ENCODE results near the gene SIRT5. TPM values are rescaled to one million over a fixed set of nuclear protein-coding genes. Genes with fewer than 3 reads are reported as not detected.

The SIRT5 gene
- total and polyA plus RNA-seq, 2 experiments from 2014 or later = 9.8 to 13.1 TPM

GRCh38 chr6:13604546-13605416, 30.4 kb downstream of the SIRT5 start:
- Mint-ChIP-seq H3K27ac (no peak overlapping the region), H3K27me3 (ENCODE audit: insufficient read depth, low read depth, poor library complexity) (peaks cover 3% of the 10 kb centered on the region), H3K4me1 (no peaks in the 10 kb centered on the region), H3K9me3 (no peaks in the 10 kb centered on the region), H3K36me3 (ENCODE audit: low read depth) (peaks cover 23% of the 10 kb centered on the region; the same call in 2 of the 3 replicates), H3K4me3 (no peak overlapping the region)
- peaks cover 4% of the 10 kb centered on the region; the same call in 1 of the 2 replicates for H3K36me3 ChIP-seq (ENCODE audit: insufficient read depth)
- H3K4me2 ChIP-seq = no peak overlapping the region
- H3K79me2 ChIP-seq (replicated peaks; ENCODE audit: insufficient read depth) = no peaks in the 10 kb centered on the region
- TF ChIP-seq REST (IDR thresholded peaks at IDR 0.05; ENCODE audit: unreplicated experiment) (no peak), CREB1 (CRISPR knock-in tag; IDR thresholded peaks at IDR 0.05; ENCODE audit: low read depth) (no peak), ETS1 (IDR thresholded peaks at IDR 0.05) (no peak), ZNF462 (CRISPR knock-in tag; IDR thresholded peaks at IDR 0.05) (no peak), POLR2AphosphoS5 (IDR thresholded peaks at IDR 0.05; ENCODE audit: low read depth) (no peak), ZNF331 (CRISPR knock-in tag; IDR thresholded peaks at IDR 0.05; ENCODE audit: low read depth) (no peak), EZH2 (IDR thresholded peaks at IDR 0.05; ENCODE audit: low read depth, unreplicated experiment) (no peak), JUNB (IDR thresholded peaks at IDR 0.05; ENCODE audit: unreplicated experiment) (no peak), STAT1 (IDR thresholded peaks at IDR 0.05; ENCODE audit: unreplicated experiment) (no peak), ZNF114 (CRISPR knock-in tag; IDR thresholded peaks at IDR 0.05) (no peak), CTCF (conservative IDR thresholded peaks at IDR 0.05; ENCODE audit: low read depth in 2 of 2) (no peak), NANOG (IDR thresholded peaks at IDR 0.05; ENCODE audit: borderline replicate concordance) (no peak), EZH2phosphoT487 (IDR thresholded peaks at IDR 0.05; ENCODE audit: unreplicated experiment) (no peak)
- no peaks in the 10 kb centered on the region for H3F3A ChIP-seq (replicated peaks; ENCODE audit: low read depth)
- H4K20me1 ChIP-seq (replicated peaks; ENCODE audit: insufficient read depth) = no peaks in the 10 kb centered on the region
- H3K4me1 ChIP-seq (ENCODE audit: insufficient read depth) = no peaks in the 10 kb centered on the region
- no peak overlapping the region for H3K4me3 ChIP-seq
- no peaks in the 10 kb centered on the region for H3K27me3 ChIP-seq (ENCODE audit: insufficient read depth)
- no peak overlapping the region for H3K27ac ChIP-seq (ENCODE audit: low read depth)
- H2AFZ ChIP-seq = no peak overlapping the region
- DNase-seq (ENCODE audit: low spot score) (no peak), ATAC-seq (no peak)
- no peaks in the 10 kb centered on the region for H3K9me2 ChIP-seq (ENCODE audit: insufficient read depth)

Measured in GM23338 (cell line).